Keratinocyte (primary cell): Measurements from ENCODE around the gene CHST14.

Source experiments
- EZH2 ChIP-seq: IDR thresholded peaks from one replicate; pipeline ENCODE4 v1.6.1; 2012; ENCODE audit warnings: inconsistent platforms, mild to moderate bottlenecking, low read length, moderate library complexity
- TF ChIP-seq, protein P1 (sequence below), 3 experiments: IDR thresholded peaks in 1 of 3; conservative IDR thresholded peaks in 1 of 3; optimal IDR thresholded peaks in 1 of 3; 2 replicates in 2 of 3; 3 replicates in 1 of 3; pipeline versions ENCODE3 to v1.5.1; 2011; ENCODE audit warnings: low read length in 3 of 3, mild to moderate bottlenecking in 3 of 3, moderate library complexity in 2 of 3, control low read depth in 1 of 3, inconsistent platforms in 1 of 3; ENCODE audit not compliant: insufficient read depth in 2 of 3; ENCODE audit errors: extremely low read depth in 1 of 3

GRCh38 chr15:40429068-40429710 is 41.6 kb upstream of the CHST14 start:
- TF ChIP-seq, protein P1, sequence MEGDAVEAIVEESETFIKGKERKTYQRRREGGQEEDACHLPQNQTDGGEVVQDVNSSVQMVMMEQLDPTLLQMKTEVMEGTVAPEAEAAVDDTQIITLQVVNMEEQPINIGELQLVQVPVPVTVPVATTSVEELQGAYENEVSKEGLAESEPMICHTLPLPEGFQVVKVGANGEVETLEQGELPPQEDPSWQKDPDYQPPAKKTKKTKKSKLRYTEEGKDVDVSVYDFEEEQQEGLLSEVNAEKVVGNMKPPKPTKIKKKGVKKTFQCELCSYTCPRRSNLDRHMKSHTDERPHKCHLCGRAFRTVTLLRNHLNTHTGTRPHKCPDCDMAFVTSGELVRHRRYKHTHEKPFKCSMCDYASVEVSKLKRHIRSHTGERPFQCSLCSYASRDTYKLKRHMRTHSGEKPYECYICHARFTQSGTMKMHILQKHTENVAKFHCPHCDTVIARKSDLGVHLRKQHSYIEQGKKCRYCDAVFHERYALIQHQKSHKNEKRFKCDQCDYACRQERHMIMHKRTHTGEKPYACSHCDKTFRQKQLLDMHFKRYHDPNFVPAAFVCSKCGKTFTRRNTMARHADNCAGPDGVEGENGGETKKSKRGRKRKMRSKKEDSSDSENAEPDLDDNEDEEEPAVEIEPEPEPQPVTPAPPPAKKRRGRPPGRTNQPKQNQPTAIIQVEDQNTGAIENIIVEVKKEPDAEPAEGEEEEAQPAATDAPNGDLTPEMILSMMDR (optimal IDR thresholded peaks at IDR 0.05 in 1 of 3, IDR thresholded peaks at IDR 0.05 in 1 of 3, conservative IDR thresholded peaks at IDR 0.05 in 1 of 3; ENCODE audit: extremely low read depth in 1 of 3, insufficient read depth in 2 of 3, low read length in 3 of 3), result no peak
- TF ChIP-seq EZH2, result no peak
